Fibroblast of skin of right biceps (primary cell): Measurements from ENCODE around the gene CDH24.
A peak's percentile ranks its signal among the peaks of the same experiment; 100 is the strongest.

Experiments used
- DNase-seq: peaks from one replicate; pipeline ENCODE4 v3.0.0-alpha.2; 2013

Gene CDH24

DNA sequence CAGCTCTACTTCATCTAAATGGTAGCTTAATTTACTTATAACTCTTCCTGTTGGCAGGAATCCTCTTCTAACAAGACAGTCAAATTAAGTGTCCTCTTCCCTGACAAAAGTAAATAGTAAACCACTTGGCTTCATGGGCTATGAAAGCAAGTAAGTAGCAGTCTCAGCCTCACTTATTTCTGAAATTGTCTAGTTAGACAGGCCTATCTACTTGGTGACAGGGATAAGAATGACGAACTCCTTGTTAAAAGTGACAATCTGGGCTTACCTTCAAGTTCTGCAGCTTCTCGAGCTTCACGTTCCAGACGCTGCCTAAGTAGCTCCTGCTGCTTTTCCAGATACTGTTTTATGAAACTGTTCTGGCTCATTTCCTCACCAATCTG, 32.9 kb upstream of the CDH24 start:
- no peak for DNase-seq

DNA sequence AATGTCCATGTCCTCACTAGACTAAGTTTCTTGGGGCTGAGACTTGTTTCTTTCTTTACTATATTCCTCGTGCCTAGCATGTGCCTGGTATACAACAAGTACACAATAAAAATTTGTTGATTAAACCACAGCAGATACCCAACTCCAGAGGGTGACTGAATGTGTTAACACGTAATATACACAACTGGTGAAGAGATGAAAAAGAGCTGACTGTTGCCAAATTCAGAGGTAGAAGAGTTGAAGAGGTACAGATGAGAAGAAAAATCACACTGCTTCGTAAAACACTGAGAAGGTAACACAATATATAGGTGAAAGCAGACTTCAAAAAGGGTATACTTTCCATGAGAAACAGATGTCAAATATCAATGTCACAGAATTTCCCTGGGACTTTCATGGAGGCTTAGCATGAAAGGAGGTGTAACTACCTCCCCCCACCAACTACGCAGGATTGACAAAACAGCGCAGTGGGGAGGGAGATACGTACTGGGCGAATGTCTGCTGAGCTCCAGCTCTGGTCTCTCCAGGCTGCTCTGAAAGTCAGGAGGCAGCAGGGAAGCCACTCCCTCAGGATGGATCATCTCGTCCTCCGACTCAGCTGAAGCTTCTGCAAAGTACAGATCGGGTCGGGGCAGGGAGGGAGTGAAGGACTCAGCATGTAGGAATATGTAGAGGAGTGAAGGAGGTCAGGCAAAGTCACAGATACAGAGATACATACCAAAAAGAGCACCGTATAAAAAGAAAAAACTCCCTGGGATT, 32.4 kb upstream of the CDH24 start:
- DNase-seq: no peak

DNA sequence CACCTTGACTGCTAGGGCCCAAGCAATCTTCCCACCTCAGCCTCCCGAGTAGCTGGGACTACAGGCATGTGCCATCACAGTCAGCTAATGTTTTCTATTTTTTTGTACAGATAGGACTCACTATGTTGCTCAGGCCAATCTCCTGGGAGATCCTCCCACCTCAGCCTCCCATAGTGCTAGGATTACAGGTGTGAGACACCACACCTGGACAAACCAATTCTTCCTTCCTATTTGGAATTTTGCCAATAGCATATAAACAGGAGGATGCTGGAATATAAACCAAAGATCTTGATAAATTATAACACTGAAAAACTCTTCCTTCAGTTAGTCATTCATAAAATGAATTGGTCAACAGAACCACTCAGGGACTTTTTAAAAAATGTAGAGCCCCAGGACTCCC, 29.2 kb upstream of the CDH24 start:
- DNase-seq: no peak

DNA sequence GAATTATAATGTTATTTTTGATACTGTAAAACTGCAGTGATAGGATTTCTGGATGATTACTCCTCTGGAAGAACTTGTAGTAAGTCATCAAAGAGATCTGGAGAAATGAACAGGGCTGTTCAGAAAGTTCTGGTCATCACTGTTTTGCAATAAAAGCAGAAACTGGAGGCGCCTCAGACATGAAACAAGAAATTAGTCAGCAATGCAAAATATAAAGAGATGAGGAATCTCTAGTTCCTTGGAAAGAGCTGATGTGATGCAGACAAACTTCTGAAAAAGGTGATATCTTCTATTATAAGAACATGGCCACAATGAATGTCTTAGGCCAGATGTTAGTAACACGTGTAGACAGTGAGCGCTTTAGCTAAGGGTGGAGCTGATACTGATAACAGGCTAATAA, 28.1 kb upstream of the CDH24 start:
- no peak for DNase-seq

DNA sequence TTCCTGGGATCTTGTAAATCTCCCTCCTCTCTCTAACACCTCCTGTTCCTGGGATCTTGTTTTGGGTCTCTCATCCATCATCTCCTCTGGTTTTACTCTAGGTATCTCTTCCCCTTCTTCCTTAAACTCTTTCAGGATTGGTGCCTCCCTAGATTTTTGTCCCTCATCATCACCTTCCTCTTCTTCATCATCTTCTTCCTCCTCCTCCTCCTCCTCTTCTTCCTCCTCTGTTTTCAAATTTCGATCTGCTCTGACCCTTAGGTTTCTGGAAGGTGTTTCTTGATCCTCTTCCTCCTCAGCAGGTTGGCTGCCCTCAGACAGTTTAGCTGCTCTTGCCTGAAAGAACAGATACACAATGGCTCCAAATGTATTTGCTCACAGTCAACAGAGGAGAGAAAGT, 23.2 kb upstream of the CDH24 start:
- DNase-seq: no peak

DNA sequence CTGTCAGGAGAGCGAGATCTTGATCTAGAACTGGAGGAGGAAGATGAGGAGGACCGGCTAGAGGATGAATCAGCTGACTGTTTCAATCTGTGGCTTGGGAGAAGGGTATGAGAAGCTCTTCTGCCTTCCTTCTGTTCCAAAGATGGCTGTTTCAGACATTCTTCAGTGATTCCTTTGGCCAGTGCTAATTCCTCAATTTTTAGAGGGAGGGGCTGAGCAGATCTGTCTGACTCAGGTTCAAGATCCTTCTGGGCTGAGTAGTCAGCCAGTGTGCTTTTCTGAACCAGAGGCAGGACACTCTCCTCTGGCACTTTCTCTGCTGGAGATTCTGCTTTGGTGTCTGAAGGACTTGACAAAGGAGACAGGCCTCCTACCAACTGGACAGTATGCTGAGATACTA, 22.4 kb upstream of the CDH24 start:
- peak; percentile 48 for DNase-seq

DNA sequence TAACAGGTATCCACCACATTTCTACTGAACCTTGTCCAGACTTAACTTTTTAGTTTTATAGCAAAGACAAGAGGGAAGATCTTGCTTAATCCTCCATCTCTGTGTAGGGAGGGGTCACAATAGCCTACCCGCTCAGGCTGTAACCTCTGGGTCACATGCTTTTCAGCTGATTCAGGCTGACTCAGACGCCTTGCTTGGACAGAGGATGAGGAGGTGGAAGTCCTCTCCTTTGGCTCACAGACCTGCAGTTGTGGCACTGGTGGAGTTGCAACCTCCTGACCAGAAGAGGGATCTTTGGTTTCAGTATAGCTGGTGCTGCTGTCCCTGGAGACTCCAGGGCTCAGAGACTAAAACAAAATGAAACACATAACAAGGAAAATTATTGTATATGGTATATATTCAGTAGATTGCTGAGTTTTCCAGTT, 21.4 kb upstream of the CDH24 start:
- DNase-seq: peak; percentile 86

DNA sequence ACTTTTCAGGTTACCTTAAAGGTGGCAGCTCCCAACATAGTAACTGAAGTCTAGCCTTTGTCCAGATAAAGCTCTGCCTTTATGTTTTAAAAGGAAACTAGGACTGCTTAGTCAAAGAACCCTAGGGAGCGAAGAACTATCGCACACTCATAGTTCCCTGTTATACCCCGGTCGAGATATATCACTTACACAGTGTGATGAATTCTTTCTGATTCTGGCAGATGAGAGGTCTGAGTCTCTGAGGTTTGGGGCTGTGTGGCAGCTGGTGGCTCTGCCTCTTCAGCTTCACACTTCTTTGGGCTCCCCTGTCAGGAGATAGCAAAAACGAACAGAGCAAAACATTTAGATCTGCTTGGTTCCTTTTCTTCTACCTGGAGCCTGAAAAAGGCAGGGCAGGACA, 20.6 kb upstream of the CDH24 start:
- DNase-seq: no peak

DNA sequence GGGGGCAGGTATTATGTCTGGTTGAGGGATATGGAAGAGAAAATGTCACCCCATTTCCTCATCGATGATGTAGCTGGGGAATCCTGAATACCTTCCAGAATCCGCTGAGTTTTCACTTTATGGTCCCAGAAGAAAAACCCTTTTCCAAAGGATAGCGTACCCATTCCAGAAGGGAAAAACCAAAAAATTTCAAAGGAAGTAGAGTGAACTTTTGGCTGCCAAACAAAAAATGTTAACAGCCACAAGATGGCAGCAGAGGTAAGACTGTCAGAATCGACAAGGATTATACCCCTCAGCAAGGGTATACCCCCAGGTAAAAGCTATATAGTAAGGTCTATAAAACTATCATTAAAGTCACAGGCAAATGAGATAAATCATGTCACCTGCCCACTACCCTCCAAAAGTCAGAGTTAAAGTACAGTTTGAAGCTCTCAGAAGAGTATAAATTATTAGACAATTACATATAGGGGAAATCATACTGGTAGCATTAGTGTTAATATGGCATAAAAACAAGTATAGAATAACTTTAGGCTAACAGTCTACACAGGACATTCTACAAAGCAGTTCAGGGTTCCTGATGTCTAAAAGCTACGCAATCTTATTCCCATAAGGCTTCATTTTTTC, 19.6 kb upstream of the CDH24 start:
- DNase-seq: peak; percentile 33

DNA sequence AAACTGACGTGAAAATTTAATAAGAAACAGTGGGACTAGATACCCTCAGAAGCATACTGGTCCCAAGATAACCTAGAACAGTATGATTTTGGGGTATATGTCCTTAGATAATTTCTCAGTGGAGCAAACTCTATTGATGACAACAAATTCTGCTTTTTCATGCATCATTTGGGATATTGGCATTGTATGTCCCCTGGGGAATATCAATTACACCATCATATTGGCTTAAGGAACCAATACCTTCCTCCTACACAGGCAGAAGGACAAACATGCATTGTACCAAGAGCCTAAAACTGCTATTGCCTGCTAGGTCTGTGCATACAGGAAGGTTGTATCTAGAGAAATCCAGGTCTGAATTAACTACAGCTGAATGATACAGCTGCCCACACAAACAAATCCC, 17.6 kb upstream of the CDH24 start:
- DNase-seq: no peak

DNA sequence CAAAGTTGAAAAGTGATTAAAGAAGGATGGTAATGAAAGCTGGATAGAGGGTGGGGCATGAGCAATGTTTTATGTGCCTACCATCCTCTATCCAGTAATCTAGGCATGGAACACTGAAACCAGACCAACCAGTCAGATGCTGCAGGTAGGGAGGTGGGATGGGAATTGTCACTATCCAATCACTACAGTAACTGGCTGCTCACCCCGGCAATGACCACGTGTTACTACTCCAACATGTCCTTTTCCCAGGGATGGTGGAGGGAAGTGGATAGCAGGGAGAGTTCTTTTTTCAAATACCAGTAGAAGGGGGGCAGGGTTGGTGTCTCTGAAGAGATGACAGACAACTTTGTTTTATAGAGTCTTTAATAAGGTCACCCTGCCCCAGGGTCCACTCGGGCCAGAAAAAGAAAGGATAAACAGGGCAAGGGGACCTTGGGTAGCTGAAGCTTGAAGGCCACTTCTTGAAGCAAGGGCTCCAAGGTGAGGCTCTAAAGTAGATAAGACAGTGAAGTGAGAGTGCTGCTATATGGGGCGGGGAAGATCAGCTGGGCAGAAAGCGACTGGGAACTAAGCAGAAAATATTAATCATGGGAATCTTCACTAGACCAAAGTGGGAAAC, 14.7 kb upstream of the CDH24 start:
- no peak for DNase-seq

DNA sequence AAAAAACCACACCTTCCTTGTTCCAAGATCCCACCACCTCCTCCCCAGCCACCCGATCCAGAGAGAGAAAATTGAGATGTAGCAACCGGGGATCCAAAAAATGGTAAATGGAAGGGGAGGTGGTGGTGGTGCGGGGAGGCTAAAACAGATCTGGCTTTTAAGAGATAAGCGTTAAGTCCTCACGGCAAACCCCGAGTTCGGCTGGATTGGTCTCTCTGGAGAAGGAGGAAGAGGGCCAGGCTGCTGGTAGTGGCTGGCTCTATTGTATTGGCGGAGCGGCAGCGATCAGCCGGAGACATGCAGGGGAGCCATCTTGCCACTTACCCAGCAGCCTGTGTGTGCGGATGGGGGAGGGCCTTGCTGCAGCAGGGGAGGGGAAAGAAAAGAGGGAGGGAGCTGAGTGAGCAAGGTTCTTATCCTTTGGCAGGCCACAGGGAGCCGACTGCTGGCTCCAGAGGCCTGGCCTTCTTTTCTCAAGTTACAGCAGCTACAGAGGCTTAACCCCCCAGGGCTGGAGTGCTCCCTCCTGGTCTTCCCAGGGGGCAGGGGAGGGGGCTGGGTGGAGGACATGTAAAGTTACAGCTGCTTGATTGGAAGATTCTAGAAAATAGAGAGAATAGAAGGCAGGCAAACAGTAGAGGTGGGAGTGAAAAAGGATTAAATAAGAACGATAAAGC, 14.1 kb upstream of the CDH24 start:
- DNase-seq: peak; percentile 93

DNA sequence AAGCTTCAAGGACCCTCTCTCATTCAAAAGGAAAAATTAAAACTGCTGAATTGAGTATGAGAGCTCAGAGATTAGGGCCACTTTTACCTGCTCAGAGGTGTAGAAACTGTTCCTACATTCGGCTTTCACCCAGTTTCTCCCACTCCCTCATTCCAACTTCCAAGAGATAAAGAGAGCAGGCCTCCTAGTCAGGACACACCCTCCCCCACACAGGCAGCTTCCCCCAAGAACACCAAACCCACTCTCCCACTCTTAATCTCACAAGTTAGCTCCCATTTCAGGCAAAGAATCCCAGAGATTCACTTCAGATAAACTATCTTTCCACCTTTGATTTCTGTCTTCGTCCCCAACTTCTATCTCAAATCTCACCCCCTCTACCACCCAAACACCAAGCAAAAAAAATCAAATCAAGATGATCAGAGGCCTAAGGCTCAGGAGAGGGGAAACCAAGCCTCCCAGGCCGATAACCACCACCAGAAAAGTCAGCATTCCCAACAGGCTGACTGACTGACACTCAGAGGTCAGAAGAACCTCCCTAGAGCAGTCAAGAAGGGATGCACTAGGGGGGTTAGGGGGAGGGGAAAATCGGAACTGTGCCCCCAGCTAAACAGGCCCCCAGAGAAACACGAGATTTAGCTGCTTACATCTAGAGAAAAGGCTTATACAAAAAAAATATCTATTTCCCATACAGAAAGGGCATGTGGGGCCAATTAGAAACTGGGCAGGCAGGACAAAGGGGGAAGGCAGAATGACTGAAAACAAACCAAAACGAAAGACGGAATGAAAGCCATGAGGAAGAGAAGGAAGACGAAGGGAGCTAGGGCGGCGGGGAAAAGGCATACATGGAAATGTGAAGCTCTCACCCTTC, 13.2 kb upstream of the CDH24 start:
- no peak for DNase-seq

DNA sequence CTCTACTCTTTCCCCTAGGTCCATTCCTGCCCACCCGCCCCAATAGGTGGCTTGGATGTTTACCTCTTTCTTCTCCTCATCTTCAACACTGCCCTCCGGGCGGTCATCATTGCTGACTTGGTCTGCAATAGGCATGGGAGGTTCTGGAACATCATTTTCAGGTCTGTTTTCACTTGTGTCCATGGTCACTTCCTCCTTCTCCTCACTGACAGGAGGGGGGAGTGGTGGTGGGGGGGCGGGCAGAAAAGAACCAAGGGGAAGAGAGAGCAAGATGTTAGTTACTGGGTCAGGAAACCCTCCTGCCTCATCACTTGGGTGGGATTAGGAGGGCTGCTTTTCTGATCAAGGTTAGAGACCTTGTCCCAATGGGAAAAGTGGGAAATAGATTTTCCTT, 12.1 kb upstream of the CDH24 start:
- no peak for DNase-seq

DNA sequence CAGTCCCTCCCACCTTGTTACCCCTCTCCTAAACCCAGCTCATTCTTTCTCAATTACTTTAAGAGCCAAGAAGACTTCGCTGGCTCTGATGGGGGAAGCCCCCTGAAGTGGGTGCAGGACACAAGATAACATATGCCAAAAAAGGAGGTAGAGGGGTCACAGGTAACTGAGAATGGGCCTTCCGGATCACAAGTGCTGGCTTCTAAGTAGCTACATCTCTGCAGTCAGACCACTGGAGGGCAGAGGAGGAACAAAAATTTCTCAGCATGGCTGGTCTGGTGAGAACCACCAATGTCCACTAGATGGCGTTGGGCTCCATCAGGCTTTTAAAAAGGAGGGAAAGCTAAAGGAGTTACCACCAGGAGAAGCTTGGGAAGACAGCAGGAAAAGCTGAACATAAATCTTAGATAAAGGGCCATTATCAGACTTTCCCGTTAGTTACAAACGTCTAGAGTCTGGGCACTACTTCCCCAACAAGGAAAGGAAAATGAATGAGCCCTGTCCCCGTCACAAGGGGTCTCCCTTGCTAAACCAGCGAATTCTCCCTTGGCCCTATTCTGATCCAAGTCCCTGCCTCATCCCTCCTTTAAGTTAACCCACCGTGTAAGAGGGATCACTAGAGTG, 11.6 kb upstream of the CDH24 start:
- DNase-seq: peak; percentile 90

DNA sequence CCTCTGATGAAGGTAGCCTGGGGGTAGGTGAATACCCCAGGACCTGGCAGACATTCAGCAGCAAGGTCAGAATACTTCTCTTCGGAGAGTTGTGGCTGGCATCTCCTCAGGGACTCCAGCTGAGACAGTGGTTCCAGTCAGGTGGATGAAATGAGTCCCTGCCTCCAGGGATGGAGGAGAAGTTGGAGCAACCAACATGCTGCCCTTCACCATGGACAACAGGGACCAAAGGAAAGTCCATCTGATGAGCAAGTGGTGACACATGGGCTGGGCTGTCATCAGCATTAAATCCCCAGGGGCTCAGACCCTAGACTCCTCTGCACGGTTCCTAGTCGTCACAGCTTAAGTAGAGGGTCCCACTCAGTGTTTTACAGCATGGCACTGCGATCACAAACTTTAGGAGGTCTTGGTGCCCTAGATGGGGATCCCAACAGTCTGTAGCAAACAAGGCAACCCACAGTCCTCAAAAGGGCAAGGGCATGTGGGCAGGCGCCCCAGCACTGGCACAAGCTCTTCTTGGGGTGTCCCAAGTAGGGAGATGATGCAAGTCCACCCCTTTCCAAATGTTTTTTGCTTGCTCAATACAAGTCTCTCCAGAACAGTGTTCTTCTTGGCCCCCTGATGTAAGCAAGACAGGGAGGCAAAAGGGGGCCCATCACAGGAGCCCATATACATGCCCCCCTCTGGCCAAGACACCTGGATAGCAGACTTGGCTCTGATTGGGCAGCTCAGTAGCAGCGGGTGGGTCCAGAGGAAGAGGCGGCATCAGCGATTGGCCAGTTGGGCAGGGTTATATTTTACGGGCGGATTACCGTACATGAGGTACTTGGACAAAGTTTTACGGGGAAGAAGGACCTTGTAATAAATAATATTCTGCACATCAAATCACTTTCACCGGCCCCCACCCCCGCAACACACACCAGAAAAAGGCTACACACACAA, 10.8 kb upstream of the CDH24 start:
- DNase-seq: no peak

DNA sequence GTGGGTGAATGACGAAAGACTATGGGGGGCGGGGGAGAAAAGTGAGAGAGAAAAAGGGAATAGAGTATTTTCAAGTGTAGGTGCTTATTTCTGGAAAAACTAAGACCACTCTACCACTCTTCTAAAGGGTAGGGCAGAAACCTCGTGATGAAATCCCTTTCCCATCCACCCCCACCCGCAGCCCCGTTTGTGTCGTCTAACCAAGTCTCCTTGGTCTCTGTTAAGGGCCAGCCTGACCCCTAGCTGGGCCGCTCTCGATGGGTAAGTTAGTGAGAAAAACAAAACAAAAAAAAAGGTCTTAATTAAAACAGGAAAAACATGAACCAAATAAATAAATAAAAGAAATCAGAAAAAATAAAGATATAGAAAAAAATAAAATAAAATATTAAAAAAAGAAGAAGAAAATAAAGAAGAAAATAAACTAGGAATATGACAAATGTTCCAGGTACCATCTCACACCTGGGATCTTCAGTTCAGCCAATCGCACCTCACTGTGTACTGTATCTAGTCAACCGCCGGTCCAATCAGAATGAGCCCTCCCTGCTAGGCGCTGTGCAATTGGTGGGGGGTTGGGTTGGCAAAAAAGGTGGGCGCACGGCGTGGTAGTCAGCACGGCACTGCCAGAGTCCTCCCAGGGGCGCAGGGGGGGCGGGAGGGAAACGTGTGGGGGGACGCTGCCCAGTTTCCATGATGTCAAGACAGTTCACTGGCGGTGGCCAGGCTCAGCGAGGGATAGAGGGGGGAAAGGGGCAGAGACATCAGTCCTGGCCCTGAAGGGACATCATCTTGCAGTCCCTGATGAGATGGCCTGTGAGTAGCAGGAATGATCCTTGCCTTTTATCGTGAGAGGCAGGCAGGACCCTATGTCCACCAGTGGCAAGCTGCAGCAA, 9.8 kb upstream of the CDH24 start:
- no peak for DNase-seq

DNA sequence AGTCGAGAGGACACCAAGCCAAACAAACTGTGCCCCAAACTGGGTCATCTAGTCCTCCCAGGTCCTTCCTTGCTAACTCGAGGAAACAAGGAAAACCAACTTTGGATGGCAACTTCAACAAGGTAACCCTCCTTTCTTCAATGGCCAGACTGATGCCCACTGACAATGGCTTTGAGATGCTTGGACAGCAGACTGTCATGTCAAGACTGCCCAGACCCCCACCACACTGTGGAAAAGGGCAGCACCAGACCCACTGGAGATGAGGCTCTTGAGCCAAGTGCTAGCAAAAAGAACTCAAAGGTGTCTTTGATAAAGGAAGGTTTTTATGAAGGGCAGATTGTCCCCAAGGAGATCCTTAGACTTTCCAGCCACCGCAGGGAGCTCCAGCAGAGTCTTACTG, 9.0 kb upstream of the CDH24 start:
- no peak for DNase-seq

DNA sequence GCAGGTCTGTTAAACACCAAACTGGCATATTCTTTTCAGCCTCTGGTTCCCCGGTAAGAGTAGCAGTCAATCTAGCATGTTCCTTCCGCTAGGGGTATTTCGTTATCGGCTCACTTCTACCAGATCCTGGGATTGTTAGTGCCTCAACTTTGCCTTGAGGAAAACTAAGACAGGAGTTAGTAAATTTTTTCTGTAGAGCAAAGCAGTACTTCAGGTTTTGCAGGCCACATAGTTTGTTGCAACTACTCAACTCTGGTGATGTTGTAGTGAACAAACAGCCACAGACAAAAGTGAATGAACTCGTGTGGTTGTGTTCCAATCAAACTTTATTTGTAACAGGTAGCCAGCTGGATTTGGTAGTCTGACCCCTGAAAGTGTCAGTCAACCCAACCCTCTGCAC, 6.3 kb upstream of the CDH24 start:
- no peak for DNase-seq

DNA sequence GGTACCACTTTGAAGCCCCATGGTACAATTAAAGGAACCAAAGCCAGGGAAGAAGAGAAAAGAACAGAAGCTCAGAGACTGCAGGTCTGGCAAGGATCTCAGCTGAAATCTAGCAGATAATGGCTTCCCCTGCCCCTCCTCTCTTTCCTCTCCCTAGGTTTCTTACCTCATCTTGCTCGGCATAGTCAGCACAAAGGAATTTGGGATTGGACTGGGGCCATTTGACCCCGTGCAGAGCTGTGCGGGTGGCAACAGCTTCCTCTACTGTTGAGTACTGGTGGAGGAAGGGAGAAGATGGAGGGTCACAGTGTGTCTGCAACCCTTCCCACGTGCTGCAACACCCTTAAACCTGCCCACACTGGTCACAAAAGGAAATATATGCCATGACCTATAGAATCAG, 4.7 kb upstream of the CDH24 start:
- peak; percentile 97 for DNase-seq
